ENCODE data around the gene ARHGEF18.
"Not testable (repeated sequence)": the region's sequence is repeated elsewhere in the genome, so short reads cannot be mapped to it uniquely, and the experiment has no call there.

DNA sequence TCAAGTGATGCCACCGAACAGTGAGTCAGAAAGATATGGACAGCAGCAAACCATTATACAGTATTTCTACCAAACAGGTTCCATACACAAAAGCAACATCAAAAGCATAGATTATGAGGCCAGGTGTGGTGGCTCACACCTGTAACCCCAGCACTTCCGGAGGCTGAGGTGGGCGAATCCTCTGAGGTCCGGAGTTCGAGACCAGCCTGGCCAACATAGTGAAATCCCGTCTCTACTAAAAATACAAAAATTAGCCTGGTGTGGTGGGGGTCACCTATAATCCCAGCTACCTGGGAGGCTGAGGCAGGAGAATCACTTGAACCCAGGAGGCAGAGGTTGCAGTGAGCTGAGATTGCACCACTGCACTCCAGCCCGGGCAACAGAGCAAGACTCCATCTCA, 1.7 kb upstream of the ARHGEF18 start:
- TF ChIP-seq CTCF (conservative IDR thresholded peaks at IDR 0.05; ENCODE audit: low read depth, low read length); EZH2 (IDR thresholded peaks at IDR 0.05; ENCODE audit: borderline replicate concordance, low read depth, low read length, poor library complexity, severe bottlenecking): not testable (repeated sequence)

All from A673 (cell line).